ENCODE results near the gene BCKDHB. TPM values are rescaled to one million over a fixed set of nuclear protein-coding genes. Genes with fewer than 3 reads are reported as not detected.

Gene BCKDHB
- total RNA-seq, 3 donors from 2014 or later = 19.0 to 33.7 (median 23.4) TPM

- H3K27me3 ChIP-seq = no peaks in the 10 kb centered on the region
- no peaks in the 10 kb centered on the region for H3K4me1 ChIP-seq
- TF ChIP-seq CTCF (IDR thresholded peaks at IDR 0.05) = no peak
- TF ChIP-seq POLR2AphosphoS5 (IDR thresholded peaks at IDR 0.05) = no peak
- no peak for TF ChIP-seq POLR2A (IDR thresholded peaks at IDR 0.05)
- intact Hi-C loops (cut with DNase I; ENCODE audit: low total_unique reads) = no loop called here
- H3K4me3 ChIP-seq = no peak overlapping the region
- no peak for DNase-seq (ENCODE audit: low spot score in 2 of 2)
- no peak overlapping the region for H3K27ac ChIP-seq
- no peaks in the 10 kb centered on the region for H3K36me3 ChIP-seq
- no peaks in the 10 kb centered on the region for H3K9me3 ChIP-seq
Observed at GRCh38 chr6:80158478-80158989, 52.1 kb downstream of the BCKDHB start.

- no peak for DNase-seq (ENCODE audit: low spot score in 2 of 2)
- Histone ChIP-seq H3K27me3 (no peaks in the 10 kb centered on the region), H3K36me3 (no peaks in the 10 kb centered on the region), H3K4me1 (no peaks in the 10 kb centered on the region), H3K4me3 (no peak overlapping the region), H3K27ac (no peak overlapping the region), H3K9me3 (no peaks in the 10 kb centered on the region)
- intact Hi-C loops (cut with DNase I; ENCODE audit: low total_unique reads) = no loop called here
- TF ChIP-seq POLR2A (IDR thresholded peaks at IDR 0.05) = no peak
- no peak for TF ChIP-seq CTCF (IDR thresholded peaks at IDR 0.05)
- no peak for TF ChIP-seq POLR2AphosphoS5 (IDR thresholded peaks at IDR 0.05)
Observed at GRCh38 chr6:80161434-80161833, 55.0 kb downstream of the BCKDHB start.

- TF ChIP-seq POLR2AphosphoS5 (IDR thresholded peaks at IDR 0.05) = no peak
- no peak for TF ChIP-seq CTCF (IDR thresholded peaks at IDR 0.05)
- no peak for TF ChIP-seq POLR2A (IDR thresholded peaks at IDR 0.05)
- intact Hi-C loops (cut with DNase I; ENCODE audit: low total_unique reads) = no loop called here
- H3K9me3 ChIP-seq = no peaks in the 10 kb centered on the region
- H3K4me1 ChIP-seq = no peaks in the 10 kb centered on the region
- no peaks in the 10 kb centered on the region for H3K27me3 ChIP-seq
- no peak overlapping the region for H3K4me3 ChIP-seq
- no peak overlapping the region for H3K27ac ChIP-seq
- no peak for DNase-seq (ENCODE audit: low spot score in 2 of 2)
- H3K36me3 ChIP-seq = no peaks in the 10 kb centered on the region
Observed at GRCh38 chr6:80163754-80164187, 57.3 kb downstream of the BCKDHB start.

GRCh38 chr6:80165143-80165542 lies 58.7 kb downstream of the BCKDHB start:
- H3K9me3 ChIP-seq = no peaks in the 10 kb centered on the region
- intact Hi-C loops (cut with DNase I; ENCODE audit: low total_unique reads) = loop anchor here (5.0 kb wide), 1 partner anchor 183 kb away; no protein-coding TSS in a partner anchor
- H3K27me3 ChIP-seq = no peaks in the 10 kb centered on the region
- no peaks in the 10 kb centered on the region for H3K4me1 ChIP-seq
- H3K4me3 ChIP-seq = no peak overlapping the region
- DNase-seq (ENCODE audit: low spot score in 2 of 2) = no peak
- H3K27ac ChIP-seq = no peak overlapping the region
- no peaks in the 10 kb centered on the region for H3K36me3 ChIP-seq
- TF ChIP-seq CTCF (IDR thresholded peaks at IDR 0.05) = no peak
- TF ChIP-seq POLR2AphosphoS5 (IDR thresholded peaks at IDR 0.05) = no peak
- TF ChIP-seq POLR2A (IDR thresholded peaks at IDR 0.05) = no peak

- no peaks in the 10 kb centered on the region for H3K27me3 ChIP-seq
- H3K27ac ChIP-seq = no peak overlapping the region
- intact Hi-C loops (cut with DNase I; ENCODE audit: low total_unique reads) = loop anchor here (5.0 kb wide), 1 partner anchor 184 kb away; no protein-coding TSS in a partner anchor
- no peaks in the 10 kb centered on the region for H3K4me1 ChIP-seq
- no peak overlapping the region for H3K4me3 ChIP-seq
- no peak for TF ChIP-seq CTCF (IDR thresholded peaks at IDR 0.05)
- TF ChIP-seq POLR2AphosphoS5 (IDR thresholded peaks at IDR 0.05) = no peak
- no peak for TF ChIP-seq POLR2A (IDR thresholded peaks at IDR 0.05)
- no peaks in the 10 kb centered on the region for H3K36me3 ChIP-seq
- no peaks in the 10 kb centered on the region for H3K9me3 ChIP-seq
- DNase-seq (ENCODE audit: low spot score in 2 of 2) = no peak
Observed at GRCh38 chr6:80165819-80166218, 59.3 kb downstream of the BCKDHB start.
